Measurements from ENCODE around the gene NBPF12. TPM values are rescaled to one million over a fixed set of nuclear protein-coding genes. Genes with fewer than 3 reads are reported as not detected.
"Not testable (repeated sequence)": the region's sequence is repeated elsewhere in the genome, so short reads cannot be mapped to it uniquely, and the experiment has no call there.

Gene NBPF12, protein sequence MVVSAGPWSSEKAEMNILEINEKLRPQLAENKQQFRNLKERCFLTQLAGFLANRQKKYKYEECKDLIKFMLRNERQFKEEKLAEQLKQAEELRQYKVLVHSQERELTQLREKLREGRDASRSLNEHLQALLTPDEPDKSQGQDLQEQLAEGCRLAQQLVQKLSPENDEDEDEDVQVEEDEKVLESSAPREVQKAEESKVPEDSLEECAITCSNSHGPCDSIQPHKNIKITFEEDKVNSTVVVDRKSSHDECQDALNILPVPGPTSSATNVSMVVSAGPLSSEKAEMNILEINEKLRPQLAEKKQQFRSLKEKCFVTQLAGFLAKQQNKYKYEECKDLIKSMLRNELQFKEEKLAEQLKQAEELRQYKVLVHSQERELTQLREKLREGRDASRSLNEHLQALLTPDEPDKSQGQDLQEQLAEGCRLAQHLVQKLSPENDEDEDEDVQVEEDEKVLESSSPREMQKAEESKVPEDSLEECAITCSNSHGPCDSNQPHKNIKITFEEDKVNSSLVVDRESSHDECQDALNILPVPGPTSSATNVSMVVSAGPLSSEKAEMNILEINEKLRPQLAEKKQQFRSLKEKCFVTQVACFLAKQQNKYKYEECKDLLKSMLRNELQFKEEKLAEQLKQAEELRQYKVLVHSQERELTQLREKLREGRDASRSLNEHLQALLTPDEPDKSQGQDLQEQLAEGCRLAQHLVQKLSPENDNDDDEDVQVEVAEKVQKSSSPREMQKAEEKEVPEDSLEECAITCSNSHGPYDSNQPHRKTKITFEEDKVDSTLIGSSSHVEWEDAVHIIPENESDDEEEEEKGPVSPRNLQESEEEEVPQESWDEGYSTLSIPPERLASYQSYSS (N-terminal part only)
- 4.1 TPM for polyA plus RNA-seq (2013, experiment 1 of 2)
- 3.8 TPM for polyA plus RNA-seq (2013, experiment 2 of 2)

DNA sequence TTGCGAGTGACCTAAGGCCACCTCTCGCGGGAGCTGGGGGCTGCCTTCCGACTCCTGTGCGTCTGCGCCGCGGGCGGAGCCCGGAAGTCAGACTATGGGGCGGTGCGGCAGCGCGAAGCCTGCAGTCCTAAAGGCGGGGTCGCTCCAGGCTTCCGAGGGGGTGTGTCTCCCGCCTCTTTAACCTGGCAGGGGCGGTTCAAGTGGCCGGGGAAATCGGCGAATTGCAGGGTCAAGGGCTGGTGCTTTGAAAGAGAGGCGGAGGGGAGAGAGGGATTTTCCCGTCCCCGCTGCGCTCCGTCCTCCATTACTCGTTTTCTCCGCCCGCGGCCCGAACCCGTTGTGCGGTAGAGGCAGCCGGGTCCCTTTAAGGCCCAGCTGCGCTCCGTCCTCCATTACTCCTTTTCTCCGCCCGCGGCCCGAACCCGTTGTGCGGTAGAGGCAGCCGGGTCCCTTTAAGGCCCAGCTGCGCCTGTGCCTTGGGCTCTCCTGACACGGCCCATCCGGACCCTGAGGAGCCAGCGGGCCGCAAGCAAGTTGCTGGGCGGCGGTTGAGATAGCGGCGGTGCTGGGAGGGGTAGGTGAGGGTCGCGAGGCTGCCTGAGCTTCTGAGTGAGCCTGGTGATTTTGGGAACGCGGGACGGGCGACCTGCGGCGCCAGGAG is at the start of gene NBPF12:
NBPF12 (plus strand) TSS at position 83 of the 661 bp plus-strand sequence. CDS start 21,820 bp downstream, outside the sequence.
- not testable (repeated sequence) for H3K36me3 ChIP-seq (replicated peaks in 1 of 2; ENCODE audit: control insufficient read depth in 2 of 2, insufficient read depth in 2 of 2, low read length in 2 of 2); H2BK5ac ChIP-seq (ENCODE audit: low read length); H3K14ac ChIP-seq (ENCODE audit: low read length); H2BK15ac ChIP-seq (ENCODE audit: low read length); H4K91ac ChIP-seq (ENCODE audit: low read depth, low read length, poor library complexity); H3K4me1 ChIP-seq (ENCODE audit: control insufficient read depth in 2 of 2, insufficient read depth in 1 of 2, low read depth in 1 of 2, low read length in 2 of 2); H3K9me3 ChIP-seq (replicated peaks in 1 of 2; ENCODE audit: control insufficient read depth in 2 of 2, insufficient read depth in 1 of 2, low read depth in 1 of 2, low read length in 2 of 2); H2BK120ac ChIP-seq (ENCODE audit: low read depth, low read length); H2AK5ac ChIP-seq (ENCODE audit: low read depth, low read length); H3K9ac ChIP-seq (ENCODE audit: low read depth, low read length, poor library complexity); H3K79me1 ChIP-seq (ENCODE audit: low read depth, low read length); H3K27ac ChIP-seq (replicated peaks; ENCODE audit: low read length); H4K8ac ChIP-seq (ENCODE audit: low read depth, low read length); H2BK12ac ChIP-seq (ENCODE audit: low read length); H3K23ac ChIP-seq (ENCODE audit: low read depth, low read length, poor library complexity); H3K27me3 ChIP-seq (ENCODE audit: control insufficient read depth in 3 of 3, insufficient read depth in 3 of 3, low read depth in 1 of 3, low read length in 3 of 3); H3K4ac ChIP-seq (ENCODE audit: low read length)
- Histone ChIP-seq H3K18ac (ENCODE audit: low read length) (peak within 1 kb of the TSS; percentile 15), H3K4me2 (ENCODE audit: insufficient read depth, low read length, poor library complexity, severe bottlenecking) (peak within 1 kb of the TSS; percentile 40), H2AFZ (ENCODE audit: low read length) (peak within 1 kb of the TSS; percentile 80), H3K4me3 (ENCODE audit: low read length in 2 of 2) (peak within 1 kb of the TSS; percentile 52 to 91)
- peak; percentile 47 for DNase-seq (ENCODE audit: low spot score)
- WGBS, 2 donors (ENCODE audit: extremely low coverage in 2 of 2, insufficient read length in 2 of 2, insufficient replicate concordance in 1 of 2), result no CpG with 5 or more reads among the region's 61 CpGs

DNA sequence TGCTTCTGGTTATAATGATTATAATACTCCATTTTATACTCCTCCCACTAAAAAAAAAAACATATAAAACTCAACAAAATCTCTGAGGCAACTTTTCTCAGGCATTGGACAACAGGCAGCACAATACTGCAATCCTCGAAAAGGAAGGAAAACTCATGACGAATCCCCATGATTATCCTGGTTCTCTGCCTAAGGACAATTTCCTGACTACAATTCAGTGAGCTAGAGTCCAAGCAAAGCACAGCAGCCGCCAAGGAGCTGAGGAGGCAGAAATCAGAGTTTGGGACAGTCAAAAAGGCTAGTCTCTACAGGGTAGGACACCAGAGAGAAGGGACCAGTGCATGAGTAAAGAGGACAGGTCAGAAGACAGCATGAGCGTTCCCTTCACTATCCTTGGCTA is 46.8 kb upstream of the NBPF12 start:
- no CpG with 5 or more reads among the region's 4 CpGs for WGBS, 2 donors (ENCODE audit: extremely low coverage in 2 of 2, insufficient read length in 2 of 2, insufficient replicate concordance in 1 of 2)
- H2BK12ac ChIP-seq (ENCODE audit: low read length); H3K9ac ChIP-seq (ENCODE audit: low read depth, low read length, poor library complexity); H2AK5ac ChIP-seq (ENCODE audit: low read depth, low read length); H2AFZ ChIP-seq (ENCODE audit: low read length); DNase-seq (ENCODE audit: low spot score); H3K23ac ChIP-seq (ENCODE audit: low read depth, low read length, poor library complexity); H3K18ac ChIP-seq (ENCODE audit: low read length); H2BK15ac ChIP-seq (ENCODE audit: low read length); H4K8ac ChIP-seq (ENCODE audit: low read depth, low read length); H3K36me3 ChIP-seq (replicated peaks in 1 of 2; ENCODE audit: control insufficient read depth in 2 of 2, insufficient read depth in 2 of 2, low read length in 2 of 2); H3K14ac ChIP-seq (ENCODE audit: low read length); H3K9me3 ChIP-seq (replicated peaks in 1 of 2; ENCODE audit: control insufficient read depth in 2 of 2, insufficient read depth in 1 of 2, low read depth in 1 of 2, low read length in 2 of 2); H3K4me3 ChIP-seq (ENCODE audit: low read length in 2 of 2); H2BK5ac ChIP-seq (ENCODE audit: low read length); H3K27ac ChIP-seq (replicated peaks; ENCODE audit: low read length); H3K4me2 ChIP-seq (ENCODE audit: insufficient read depth, low read length, poor library complexity, severe bottlenecking); H4K91ac ChIP-seq (ENCODE audit: low read depth, low read length, poor library complexity); H2BK120ac ChIP-seq (ENCODE audit: low read depth, low read length); H3K4me1 ChIP-seq (ENCODE audit: control insufficient read depth in 2 of 2, insufficient read depth in 1 of 2, low read depth in 1 of 2, low read length in 2 of 2); H3K27me3 ChIP-seq (ENCODE audit: control insufficient read depth in 3 of 3, insufficient read depth in 3 of 3, low read depth in 1 of 3, low read length in 3 of 3); H3K79me1 ChIP-seq (ENCODE audit: low read depth, low read length); H3K4ac ChIP-seq (ENCODE audit: low read length): not testable (repeated sequence)

DNA sequence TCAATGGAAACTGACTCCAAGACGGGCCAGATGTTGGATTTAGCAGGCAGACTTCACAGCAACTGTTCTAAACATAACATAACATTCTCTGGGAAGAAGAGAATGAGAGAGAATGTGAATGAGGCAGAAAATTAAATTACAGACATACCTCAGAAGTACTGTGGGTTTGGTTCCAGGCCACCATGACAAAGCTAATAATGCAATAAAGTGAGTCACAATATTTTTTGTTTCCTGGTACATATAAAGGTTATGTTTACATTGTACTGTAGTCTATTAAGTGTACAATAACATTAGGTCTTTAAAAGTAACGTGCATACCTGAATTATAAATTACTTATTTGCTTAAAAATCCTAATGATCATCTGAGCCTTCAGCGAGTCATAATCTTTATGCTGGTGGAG is 45.8 kb upstream of the NBPF12 start:
- H3K9me3 ChIP-seq (replicated peaks in 1 of 2; ENCODE audit: control insufficient read depth in 2 of 2, insufficient read depth in 1 of 2, low read depth in 1 of 2, low read length in 2 of 2); DNase-seq (ENCODE audit: low spot score); H3K14ac ChIP-seq (ENCODE audit: low read length); H3K27ac ChIP-seq (replicated peaks; ENCODE audit: low read length); H3K79me1 ChIP-seq (ENCODE audit: low read depth, low read length); H2AK5ac ChIP-seq (ENCODE audit: low read depth, low read length); H3K18ac ChIP-seq (ENCODE audit: low read length); H3K36me3 ChIP-seq (replicated peaks in 1 of 2; ENCODE audit: control insufficient read depth in 2 of 2, insufficient read depth in 2 of 2, low read length in 2 of 2); H2BK12ac ChIP-seq (ENCODE audit: low read length); H3K4me1 ChIP-seq (ENCODE audit: control insufficient read depth in 2 of 2, insufficient read depth in 1 of 2, low read depth in 1 of 2, low read length in 2 of 2); H4K91ac ChIP-seq (ENCODE audit: low read depth, low read length, poor library complexity); H3K9ac ChIP-seq (ENCODE audit: low read depth, low read length, poor library complexity); H3K23ac ChIP-seq (ENCODE audit: low read depth, low read length, poor library complexity); H3K4ac ChIP-seq (ENCODE audit: low read length); H2BK15ac ChIP-seq (ENCODE audit: low read length); H3K4me3 ChIP-seq (ENCODE audit: low read length in 2 of 2); H3K4me2 ChIP-seq (ENCODE audit: insufficient read depth, low read length, poor library complexity, severe bottlenecking); H3K27me3 ChIP-seq (ENCODE audit: control insufficient read depth in 3 of 3, insufficient read depth in 3 of 3, low read depth in 1 of 3, low read length in 3 of 3); H2BK120ac ChIP-seq (ENCODE audit: low read depth, low read length); H2AFZ ChIP-seq (ENCODE audit: low read length); H2BK5ac ChIP-seq (ENCODE audit: low read length); H4K8ac ChIP-seq (ENCODE audit: low read depth, low read length): not testable (repeated sequence)
- no CpG with 5 or more reads among the region's 3 CpGs for WGBS, 2 donors (ENCODE audit: extremely low coverage in 2 of 2, insufficient read length in 2 of 2, insufficient replicate concordance in 1 of 2)

All from neuronal stem cell (in vitro differentiated cells).